NK-92 (cell line): Measurements from ENCODE around the gene ATP1A1.

ENCODE experiments used
- DNase-seq: peaks from one replicate; lab custom pipeline; 2025; ENCODE audit not compliant: unreplicated experiment; lab: John Stamatoyannopoulos, UW

The ATP1A1 gene

DNA sequence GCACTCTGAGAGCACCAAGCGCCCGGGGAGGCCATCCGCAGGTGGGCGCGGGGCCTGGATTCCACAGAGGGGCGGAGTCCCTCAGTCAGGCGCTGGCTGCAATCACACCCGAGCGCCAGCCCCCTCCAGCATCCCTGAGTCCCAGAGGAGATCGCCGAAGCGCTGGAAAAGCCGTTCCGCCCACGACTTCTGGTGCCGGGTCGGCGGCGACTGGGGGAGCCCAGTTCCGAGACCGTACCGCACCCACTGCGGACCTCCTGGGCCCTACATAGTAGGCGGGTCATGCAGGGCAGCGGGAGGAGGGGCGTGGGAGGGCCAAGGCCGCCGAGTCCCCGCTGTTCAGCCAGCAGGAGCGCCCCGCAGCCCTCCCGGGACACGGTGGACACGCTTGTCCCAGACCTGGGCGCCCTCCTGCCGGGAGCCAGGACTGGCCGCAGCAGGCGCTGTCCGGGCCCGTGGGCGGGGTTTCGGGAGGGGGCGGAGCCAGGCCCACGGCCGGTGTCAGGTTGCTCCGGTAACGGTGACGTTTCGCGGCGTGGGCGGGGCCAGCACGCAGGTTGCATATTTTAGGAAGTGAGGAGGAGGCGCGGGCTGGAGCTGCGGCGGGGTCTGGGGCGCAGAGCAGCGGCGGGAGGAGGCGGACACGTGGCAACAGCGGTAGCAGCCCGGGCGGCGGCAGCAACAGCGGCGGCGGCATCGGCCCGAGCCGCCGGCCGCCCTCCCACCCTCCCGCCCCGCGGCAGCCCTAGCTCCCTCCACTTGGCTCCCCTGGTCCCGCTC, at the start of gene ATP1A1:
Gene ATP1A1 (plus strand): TSS at position 594 of the 780 bp plus-strand sequence. CDS start 268 bp downstream, outside the sequence.
- peak; percentile 59 for DNase-seq

DNA sequence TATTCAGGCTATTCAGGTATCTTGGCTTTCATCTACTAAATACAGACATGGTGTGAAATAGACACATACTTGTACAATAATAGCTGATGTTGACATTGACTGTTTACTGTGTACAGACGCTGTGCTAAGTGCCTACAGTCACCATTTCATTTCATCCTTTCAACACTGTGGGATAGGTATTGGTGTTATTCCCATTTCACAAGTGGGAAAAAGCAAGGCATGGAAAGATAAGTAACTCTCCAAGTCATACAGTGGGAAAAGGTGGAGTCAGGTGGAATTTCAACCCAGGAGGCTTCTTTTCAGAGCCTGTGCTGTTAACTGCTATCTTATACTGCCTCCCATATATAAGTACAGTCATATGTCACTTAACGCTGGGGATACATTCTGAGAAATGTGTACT, 49.6 kb upstream of the ATP1A1 start:
- DNase-seq = no peak

- DNase-seq = no peak
Observed at GRCh38 chr1:116324411-116324810, 48.6 kb upstream of the ATP1A1 start.

GRCh38 chr1:116325104-116325503, 47.9 kb upstream of the ATP1A1 start:
- no peak for DNase-seq

DNA sequence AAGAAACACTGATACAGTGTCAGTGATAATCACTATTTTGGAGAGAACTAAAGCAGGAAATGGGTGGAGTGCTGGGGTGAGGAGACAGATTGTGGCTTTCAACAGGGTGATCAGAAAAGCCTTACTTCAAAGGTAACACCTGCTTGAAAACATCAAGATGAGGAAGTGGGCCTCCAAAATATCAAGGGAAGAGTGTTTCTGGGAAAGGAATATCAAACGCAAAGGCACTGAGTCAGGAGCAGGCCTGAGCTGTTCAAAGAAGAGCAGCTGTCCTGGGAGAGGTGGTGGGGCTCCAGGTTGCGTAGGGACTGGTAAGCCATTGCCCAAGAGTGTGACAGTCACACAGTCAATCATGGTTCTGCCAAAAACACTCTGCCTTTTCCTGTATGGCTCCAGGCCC, 47.1 kb upstream of the ATP1A1 start:
- no peak for DNase-seq

DNA sequence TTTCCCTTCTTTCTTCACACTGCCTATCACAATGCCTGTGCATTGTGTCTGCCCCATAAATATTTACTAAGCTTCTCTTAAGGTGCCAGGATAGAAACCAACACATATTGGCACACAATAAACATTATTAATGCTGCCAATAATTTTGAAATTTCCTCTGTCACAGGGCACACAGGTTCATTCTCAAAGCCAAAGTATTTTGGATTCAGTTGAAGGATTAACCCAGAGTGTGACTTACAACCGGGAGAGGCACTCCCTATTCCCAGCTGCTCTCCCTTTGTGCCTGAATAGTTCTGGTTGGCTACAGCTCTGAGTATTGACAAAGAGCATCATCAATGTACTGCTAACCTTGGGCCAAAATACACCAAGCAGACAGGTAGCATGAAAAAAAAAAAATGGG, 46.6 kb upstream of the ATP1A1 start:
- no peak for DNase-seq

- no peak for DNase-seq
Observed at GRCh38 chr1:116328671-116329070, 44.4 kb upstream of the ATP1A1 start.

DNA sequence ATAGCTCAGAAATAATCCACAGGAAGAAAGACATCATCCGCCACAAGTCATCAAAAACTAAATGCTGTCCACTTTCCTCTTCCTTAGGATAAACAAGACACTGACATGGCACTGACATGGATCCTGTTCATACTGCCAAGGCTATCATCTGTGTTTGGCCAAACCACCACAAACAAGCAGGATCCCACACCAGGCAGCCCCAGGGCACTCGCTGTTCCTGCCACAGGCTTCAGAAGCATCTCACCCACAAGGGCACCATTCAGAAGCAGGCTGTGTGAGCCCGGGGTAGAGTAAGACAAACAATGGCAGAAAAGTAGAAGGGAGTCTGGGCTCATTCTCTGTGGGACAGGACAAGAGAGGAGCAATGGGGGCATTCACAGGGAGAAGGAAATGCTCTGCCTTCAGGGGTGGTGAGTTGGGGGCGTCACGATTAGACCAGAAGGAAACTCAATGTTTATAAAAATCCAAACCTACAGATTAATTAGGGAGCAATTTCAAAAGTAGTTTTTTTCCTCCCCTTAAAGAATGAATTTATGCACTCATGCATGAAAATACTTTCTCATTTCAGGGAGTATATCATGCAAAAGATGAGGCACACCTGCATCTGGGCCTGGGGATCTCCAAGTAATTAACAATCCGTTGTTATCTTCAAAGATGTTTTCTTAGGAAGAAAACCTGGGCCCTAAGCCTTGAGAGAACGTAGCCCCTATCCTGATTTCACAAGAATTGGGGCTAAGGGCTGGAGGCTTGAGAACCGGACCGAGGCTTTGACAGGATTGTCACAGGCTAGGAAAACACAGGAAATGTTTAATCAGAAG, 43.3 kb upstream of the ATP1A1 start:
- DNase-seq = no peak

- DNase-seq = no peak
Observed at GRCh38 chr1:116330342-116330652, 42.7 kb upstream of the ATP1A1 start.

GRCh38 chr1:116330846-116331245, 42.2 kb upstream of the ATP1A1 start:
- no peak for DNase-seq

DNA sequence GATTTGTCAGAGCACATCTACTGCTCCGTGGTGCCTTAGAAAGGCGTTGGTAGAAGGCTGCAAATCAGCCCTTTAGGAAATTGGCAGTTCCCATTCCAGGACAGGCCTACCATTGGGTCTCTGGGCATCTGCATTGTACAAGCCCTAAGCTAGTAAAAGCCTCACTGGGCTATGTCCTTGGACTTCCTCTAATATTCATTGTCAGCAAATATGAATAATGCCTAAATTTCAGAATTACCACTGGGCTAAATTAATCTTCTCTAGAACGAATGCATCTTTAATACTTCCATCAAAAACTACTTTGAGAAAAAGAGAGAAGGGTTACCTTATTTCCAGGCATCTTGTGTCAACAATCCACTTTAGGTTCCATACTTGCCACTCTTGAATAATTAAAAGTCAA, 41.5 kb upstream of the ATP1A1 start:
- no peak for DNase-seq

- DNase-seq = no peak
Observed at GRCh38 chr1:116332451-116332850, 40.6 kb upstream of the ATP1A1 start.

DNA sequence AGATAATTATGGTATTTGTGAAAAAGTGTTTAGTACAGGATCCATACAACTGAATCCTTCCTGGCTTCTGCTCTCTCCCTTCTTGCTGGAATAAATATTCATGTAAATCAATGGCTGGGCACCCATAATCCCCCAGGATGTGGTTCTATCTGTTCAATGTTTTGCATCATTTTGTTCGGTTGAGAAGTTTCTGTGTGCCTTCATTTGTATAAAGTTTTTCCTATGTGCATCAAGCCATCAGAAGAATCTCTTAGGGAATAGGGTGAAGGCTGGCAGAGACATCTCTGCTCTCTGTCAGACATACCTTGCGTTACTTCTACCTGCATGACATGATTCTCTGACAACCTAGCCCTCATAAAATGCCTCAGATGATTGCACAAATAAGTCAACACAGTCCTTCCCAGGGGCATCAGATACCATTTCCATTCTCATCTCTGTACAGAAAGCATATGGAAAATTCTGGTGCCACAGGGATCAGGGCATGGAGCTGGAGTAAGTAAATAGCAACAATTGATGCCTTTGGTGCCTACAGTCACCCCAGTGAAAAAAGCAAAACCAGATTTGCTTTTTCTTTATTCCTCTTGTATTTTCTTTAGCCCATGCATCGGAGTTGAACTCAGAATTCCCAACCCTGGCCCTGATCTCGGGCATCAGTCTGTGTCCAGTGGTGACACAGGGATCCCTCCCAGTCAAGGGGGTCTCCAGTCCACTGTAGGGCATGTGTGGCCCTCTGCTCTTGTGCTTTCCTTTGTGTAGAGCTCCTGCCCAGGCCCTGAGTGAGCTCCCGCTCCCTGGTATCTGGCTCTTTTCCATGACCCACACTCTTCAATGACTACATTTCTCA, 39.7 kb upstream of the ATP1A1 start:
- DNase-seq = no peak

- DNase-seq = no peak
Observed at GRCh38 chr1:116334015-116334547, 39.0 kb upstream of the ATP1A1 start.

GRCh38 chr1:116334868-116335635, 38.0 kb upstream of the ATP1A1 start:
- no peak for DNase-seq

DNA sequence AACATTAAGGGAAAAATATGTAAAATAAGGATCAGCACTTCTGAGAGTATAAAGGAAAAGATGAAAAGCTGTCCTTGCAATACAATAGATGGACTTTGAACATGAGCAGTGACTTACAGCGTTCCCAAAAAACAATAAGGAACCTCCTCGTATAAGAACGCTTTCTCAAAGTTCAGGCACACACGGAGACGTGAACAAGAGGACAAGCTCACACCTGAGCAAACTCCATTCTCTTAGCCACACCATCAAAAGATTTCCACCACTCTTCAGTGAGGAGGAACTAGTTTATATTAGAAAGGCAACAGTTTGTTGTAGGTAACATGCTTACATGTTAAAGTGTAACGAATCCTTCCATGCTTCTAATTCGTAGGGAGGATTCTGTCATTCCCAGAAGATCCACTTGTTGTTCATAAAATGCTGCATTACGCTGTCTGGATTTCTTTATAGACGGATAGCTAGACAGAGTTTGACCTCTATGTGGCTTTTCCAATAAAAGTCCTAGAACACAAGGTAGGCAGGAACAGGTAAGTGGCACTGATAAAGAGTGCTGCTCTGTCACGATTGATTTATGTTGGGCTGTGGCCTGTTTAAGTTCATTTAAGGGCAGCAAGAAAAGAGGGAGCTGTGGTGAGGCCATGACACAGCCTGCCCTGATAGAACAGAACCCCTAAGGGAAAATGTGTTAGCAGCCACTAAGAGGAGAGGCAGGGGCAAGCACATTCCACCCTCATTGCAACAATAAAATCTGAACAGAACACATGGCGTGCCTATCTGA, 37.0 kb upstream of the ATP1A1 start:
- no peak for DNase-seq

DNA sequence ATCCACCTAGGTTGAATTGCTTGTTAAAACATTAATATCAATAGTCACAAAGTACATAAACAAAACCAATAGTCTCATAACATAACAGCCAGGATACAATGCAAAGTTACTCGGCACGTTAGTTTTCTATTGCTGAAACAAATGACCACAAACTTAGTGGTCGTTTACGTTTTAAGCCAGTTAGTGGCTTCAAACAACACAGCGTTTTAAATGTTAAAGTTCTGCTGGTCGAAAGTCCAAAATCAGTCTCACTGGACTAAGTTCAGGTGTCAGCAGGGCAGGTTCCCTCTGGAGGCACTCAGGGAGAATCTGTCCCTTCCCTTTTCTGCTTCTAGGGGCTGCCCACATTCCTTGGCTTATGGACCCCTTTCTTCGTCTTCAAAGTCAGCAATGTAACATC, 35.6 kb upstream of the ATP1A1 start:
- DNase-seq = no peak

GRCh38 chr1:116338400-116338799, 34.6 kb upstream of the ATP1A1 start:
- DNase-seq = no peak

DNA sequence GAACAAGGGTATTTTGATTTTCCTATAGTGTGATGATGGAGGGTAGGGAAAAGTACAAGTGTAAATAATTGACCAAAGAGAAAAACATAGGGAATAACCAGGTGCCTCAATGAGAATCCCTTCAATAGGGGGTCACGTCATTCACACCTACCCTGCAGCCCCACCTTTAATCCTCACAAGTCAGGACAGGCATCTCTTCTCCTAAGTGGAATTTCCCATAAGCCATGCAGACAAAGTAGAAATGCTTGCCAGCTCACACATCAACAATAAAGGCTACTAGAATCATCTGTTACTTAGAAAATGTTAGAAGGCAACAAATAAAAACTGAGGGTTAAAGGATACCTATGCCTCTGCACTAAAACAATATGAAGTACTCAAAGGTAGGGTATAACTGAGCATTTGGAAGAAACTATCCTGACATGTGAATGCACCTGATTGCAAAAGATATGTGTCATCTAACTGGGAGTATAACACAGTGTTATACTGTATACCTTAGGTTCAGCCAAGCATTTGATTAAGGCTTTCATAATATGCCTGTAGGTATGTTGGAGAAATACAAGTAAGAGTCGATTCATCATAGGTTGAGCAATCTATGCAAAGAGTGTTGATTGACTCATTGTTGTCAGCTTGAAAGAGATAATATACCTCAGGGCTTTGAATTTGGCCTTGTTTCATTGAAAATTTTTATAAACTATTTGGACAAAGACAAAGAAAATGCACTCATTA, 32.4 kb upstream of the ATP1A1 start:
- DNase-seq = no peak
